Muscle layer of duodenum (tissue), 2 donors: ENCODE results near the gene YWHAH.

Experiments
- H3K27ac ChIP-seq: one replicate; pipeline ENCODE4 v1.7.0; 2013; ENCODE audit warnings: mild to moderate bottlenecking, low read length
- H3K27me3 ChIP-seq: one replicate; pipeline ENCODE4 v1.7.0; 2013; ENCODE audit warnings: low read depth, mild to moderate bottlenecking, control low read depth, low read length
- H3K36me3 ChIP-seq, 2 donors: one replicate each; pipeline ENCODE4 v1.7.0; 2013; ENCODE audit warnings: low read length in 2 of 2, control low read depth in 1 of 2, mild to moderate bottlenecking in 1 of 2; ENCODE audit not compliant: insufficient read depth in 2 of 2, control insufficient read depth in 1 of 2
- H3K4me1 ChIP-seq, 2 donors: one replicate each; pipeline ENCODE4 v1.7.0; 2013; ENCODE audit warnings: low read length in 2 of 2, mild to moderate bottlenecking in 2 of 2, control low read depth in 1 of 2, moderate library complexity in 1 of 2; ENCODE audit not compliant: insufficient read depth in 2 of 2, control insufficient read depth in 1 of 2
- H3K4me3 ChIP-seq, 2 donors: one replicate each; pipeline ENCODE4 v1.7.0; 2013; ENCODE audit warnings: low read length in 2 of 2, low read depth in 1 of 2, mild to moderate bottlenecking in 1 of 2
- H3K9me3 ChIP-seq, 2 donors: one replicate each; pipeline ENCODE4 v1.7.0; 2013; ENCODE audit warnings: low read length in 2 of 2, control low read depth in 1 of 2, mild to moderate bottlenecking in 1 of 2; ENCODE audit not compliant: control insufficient read depth in 1 of 2
- donor health status: healthy.

The YWHAH gene

GRCh38 chr22:31906569-31906968 is 37.8 kb upstream of the YWHAH start:
- no peak overlapping the region for H3K4me3 ChIP-seq
- H3K27me3 ChIP-seq, result no peaks in the 10 kb centered on the region
- no peaks in the 10 kb centered on the region for H3K9me3 ChIP-seq
- H3K27ac ChIP-seq, result no peak overlapping the region
- H3K4me1 ChIP-seq, result no peaks in the 10 kb centered on the region
- H3K36me3 ChIP-seq, result peaks cover 18 to 40% of the 10 kb centered on the region in 2 donors

GRCh38 chr22:31909977-31910376 is 34.4 kb upstream of the YWHAH start:
- H3K9me3 ChIP-seq, result no peaks in the 10 kb centered on the region
- no peak overlapping the region for H3K4me3 ChIP-seq
- H3K36me3 ChIP-seq, result peaks cover 13 to 29% of the 10 kb centered on the region in 2 donors
- no peaks in the 10 kb centered on the region for H3K4me1 ChIP-seq
- no peak overlapping the region for H3K27ac ChIP-seq
- no peaks in the 10 kb centered on the region for H3K27me3 ChIP-seq

- no peaks in the 10 kb centered on the region for H3K9me3 ChIP-seq
- H3K36me3 ChIP-seq, result peaks cover 0 to 12% of the 10 kb centered on the region in 2 donors
- H3K4me1 ChIP-seq, result no peaks in the 10 kb centered on the region
- no peak overlapping the region for H3K27ac ChIP-seq
- H3K4me3 ChIP-seq, result no peak overlapping the region
- no peaks in the 10 kb centered on the region for H3K27me3 ChIP-seq
Measured at GRCh38 chr22:31911565-31912406, 32.5 kb upstream of the YWHAH start.

GRCh38 chr22:31912407-31912743 is 32.0 kb upstream of the YWHAH start:
- Histone ChIP-seq H3K4me3 (no peak overlapping the region), H3K27ac (no peak overlapping the region)

GRCh38 chr22:31915586-31915985 is 28.7 kb upstream of the YWHAH start:
- Histone ChIP-seq H3K4me3 (no peak overlapping the region), H3K27ac (no peak overlapping the region), H3K4me1 (no peaks in the 10 kb centered on the region), H3K9me3 (no peaks in the 10 kb centered on the region), H3K27me3 (no peaks in the 10 kb centered on the region), H3K36me3 (no peaks in the 10 kb centered on the region)

More at GRCh38 chr22:31912407-31912743, 32.0 kb upstream of the YWHAH start:
- Histone ChIP-seq H3K27me3 (no peaks in the 10 kb centered on the region), H3K36me3 (peaks cover 0 to 8% of the 10 kb centered on the region in 2 donors), H3K4me1 (no peaks in the 10 kb centered on the region), H3K9me3 (no peaks in the 10 kb centered on the region)

- Histone ChIP-seq H3K4me3 (no peak overlapping the region), H3K4me1 (no peaks in the 10 kb centered on the region), H3K36me3 (no peaks in the 10 kb centered on the region), H3K9me3 (no peaks in the 10 kb centered on the region), H3K27me3 (no peaks in the 10 kb centered on the region), H3K27ac (no peak overlapping the region)
Measured at GRCh38 chr22:31917227-31917921, 27.0 kb upstream of the YWHAH start.

- H3K27me3 ChIP-seq, result no peaks in the 10 kb centered on the region
- no peak overlapping the region for H3K4me3 ChIP-seq
- no peaks in the 10 kb centered on the region for H3K4me1 ChIP-seq
- no peak overlapping the region for H3K27ac ChIP-seq
- H3K9me3 ChIP-seq, result no peaks in the 10 kb centered on the region
- no peaks in the 10 kb centered on the region for H3K36me3 ChIP-seq
Measured at GRCh38 chr22:31919730-31920129, 24.6 kb upstream of the YWHAH start.

GRCh38 chr22:31920306-31920705 is 24.0 kb upstream of the YWHAH start:
- H3K36me3 ChIP-seq, result no peaks in the 10 kb centered on the region
- no peaks in the 10 kb centered on the region for H3K4me1 ChIP-seq
- H3K9me3 ChIP-seq, result no peaks in the 10 kb centered on the region
- no peak overlapping the region for H3K27ac ChIP-seq
- H3K4me3 ChIP-seq, result no peak overlapping the region
- no peaks in the 10 kb centered on the region for H3K27me3 ChIP-seq

- no peaks in the 10 kb centered on the region for H3K36me3 ChIP-seq
- no peak overlapping the region for H3K27ac ChIP-seq
Measured at GRCh38 chr22:31921106-31921505, 23.2 kb upstream of the YWHAH start.

GRCh38 chr22:31922534-31922933 is 21.8 kb upstream of the YWHAH start:
- Histone ChIP-seq H3K4me1 (no peaks in the 10 kb centered on the region), H3K27ac (no peak overlapping the region), H3K27me3 (no peaks in the 10 kb centered on the region), H3K9me3 (no peaks in the 10 kb centered on the region), H3K4me3 (no peak overlapping the region), H3K36me3 (no peaks in the 10 kb centered on the region)

More at GRCh38 chr22:31921106-31921505, 23.2 kb upstream of the YWHAH start:
- no peak overlapping the region for H3K4me3 ChIP-seq
- H3K9me3 ChIP-seq, result no peaks in the 10 kb centered on the region
- no peaks in the 10 kb centered on the region for H3K27me3 ChIP-seq
- H3K4me1 ChIP-seq, result no peaks in the 10 kb centered on the region

- H3K9me3 ChIP-seq, result no peaks in the 10 kb centered on the region
- no peaks in the 10 kb centered on the region for H3K4me1 ChIP-seq
- no peak overlapping the region for H3K27ac ChIP-seq
- H3K4me3 ChIP-seq, result no peak overlapping the region
- no peaks in the 10 kb centered on the region for H3K27me3 ChIP-seq
- H3K36me3 ChIP-seq, result no peaks in the 10 kb centered on the region
Measured at GRCh38 chr22:31923136-31923535, 21.2 kb upstream of the YWHAH start.
